ENCODE data around the gene GABRB1. TPM values are rescaled to one million over a fixed set of nuclear protein-coding genes. Genes with fewer than 3 reads are reported as not detected.

The GABRB1 gene
- total RNA-seq, 2 donors from 2014 or later, result 0.82 TPM; not detected in 1

DNA sequence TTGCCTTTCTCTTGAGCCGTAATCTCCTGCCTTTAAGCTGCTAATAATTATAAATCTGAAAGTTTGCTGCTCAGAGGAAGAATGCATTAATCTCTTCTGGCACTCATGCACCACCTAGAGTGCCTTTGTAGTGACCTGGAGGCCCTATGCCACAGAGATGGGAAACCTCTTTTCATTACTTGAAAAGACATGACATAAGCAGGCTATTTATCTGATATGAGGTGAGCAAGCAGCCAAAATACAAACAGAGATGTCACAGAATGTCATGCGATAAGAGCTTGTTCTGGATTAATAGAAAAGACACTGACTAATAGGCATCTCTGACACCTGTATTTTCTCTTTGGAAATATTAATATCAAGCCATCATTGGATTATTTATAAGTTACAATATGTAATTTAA lies 42.3 kb downstream of the GABRB1 start:
- DNase-seq, result no peak
- Histone ChIP-seq H3K27ac (no peak overlapping the region), H3K27me3 (no peaks in the 10 kb centered on the region), H3K9ac (ENCODE audit: low read depth in 2 of 2, low read length in 2 of 2) (no peak overlapping the region), H3K4me3 (no peak overlapping the region), H3K4me1 (no peaks in the 10 kb centered on the region), H3K9me3 (no peaks in the 10 kb centered on the region), H3K36me3 (no peaks in the 10 kb centered on the region)
- intact Hi-C loops (cut with DNase I), result no loop called here
- TF ChIP-seq, protein P1, sequence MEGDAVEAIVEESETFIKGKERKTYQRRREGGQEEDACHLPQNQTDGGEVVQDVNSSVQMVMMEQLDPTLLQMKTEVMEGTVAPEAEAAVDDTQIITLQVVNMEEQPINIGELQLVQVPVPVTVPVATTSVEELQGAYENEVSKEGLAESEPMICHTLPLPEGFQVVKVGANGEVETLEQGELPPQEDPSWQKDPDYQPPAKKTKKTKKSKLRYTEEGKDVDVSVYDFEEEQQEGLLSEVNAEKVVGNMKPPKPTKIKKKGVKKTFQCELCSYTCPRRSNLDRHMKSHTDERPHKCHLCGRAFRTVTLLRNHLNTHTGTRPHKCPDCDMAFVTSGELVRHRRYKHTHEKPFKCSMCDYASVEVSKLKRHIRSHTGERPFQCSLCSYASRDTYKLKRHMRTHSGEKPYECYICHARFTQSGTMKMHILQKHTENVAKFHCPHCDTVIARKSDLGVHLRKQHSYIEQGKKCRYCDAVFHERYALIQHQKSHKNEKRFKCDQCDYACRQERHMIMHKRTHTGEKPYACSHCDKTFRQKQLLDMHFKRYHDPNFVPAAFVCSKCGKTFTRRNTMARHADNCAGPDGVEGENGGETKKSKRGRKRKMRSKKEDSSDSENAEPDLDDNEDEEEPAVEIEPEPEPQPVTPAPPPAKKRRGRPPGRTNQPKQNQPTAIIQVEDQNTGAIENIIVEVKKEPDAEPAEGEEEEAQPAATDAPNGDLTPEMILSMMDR (IDR thresholded peaks at IDR 0.05), result no peak

DNA sequence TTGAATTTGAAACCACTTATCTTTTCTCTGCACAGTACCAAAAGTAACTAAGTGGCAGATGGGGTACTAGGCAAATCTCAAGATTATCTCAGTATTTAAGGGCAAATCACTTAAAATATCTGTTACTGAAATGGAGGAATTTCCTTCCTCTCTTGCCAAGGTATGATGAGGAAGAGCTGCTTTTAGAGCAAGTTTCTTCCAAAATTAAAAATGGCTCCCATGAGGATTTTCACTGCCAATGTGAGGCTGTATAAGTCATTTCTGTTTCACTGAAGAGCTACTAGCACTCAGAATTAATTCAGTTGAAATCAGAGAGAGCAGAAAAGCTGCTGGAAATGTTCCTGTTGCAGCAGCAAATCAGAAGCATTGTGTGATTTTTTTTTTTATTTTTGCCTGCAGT lies 43.4 kb downstream of the GABRB1 start:
- intact Hi-C loops (cut with DNase I), result no loop called here
- H3K36me3 ChIP-seq, result no peaks in the 10 kb centered on the region
- no peak overlapping the region for H3K4me3 ChIP-seq
- no peaks in the 10 kb centered on the region for H3K9me3 ChIP-seq
- H3K27me3 ChIP-seq, result no peaks in the 10 kb centered on the region
- H3K9ac ChIP-seq (ENCODE audit: low read depth in 2 of 2, low read length in 2 of 2), result no peak overlapping the region
- DNase-seq, result no peak
- TF ChIP-seq, protein P1 (IDR thresholded peaks at IDR 0.05), result no peak
- no peaks in the 10 kb centered on the region for H3K4me1 ChIP-seq
- no peak overlapping the region for H3K27ac ChIP-seq

DNA sequence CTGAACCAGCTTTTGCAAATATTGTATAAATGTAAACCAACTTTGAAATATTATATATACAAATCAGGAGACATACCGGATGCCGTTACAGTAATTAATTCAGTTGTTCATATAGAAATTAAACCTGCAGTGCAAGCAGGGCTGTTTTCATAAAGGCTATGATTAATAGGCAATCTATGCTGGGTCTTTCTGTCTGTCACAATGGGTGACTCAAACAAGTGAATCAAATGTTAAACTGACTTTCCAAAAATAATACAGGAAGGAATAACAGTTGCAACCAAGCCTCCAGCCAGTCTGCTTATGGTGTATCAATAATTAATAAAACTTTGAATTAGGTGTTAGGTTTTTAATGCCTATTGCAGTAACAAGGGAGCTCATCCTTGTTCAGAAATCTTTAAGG lies 43.9 kb downstream of the GABRB1 start:
- DNase-seq, result no peak
- no peaks in the 10 kb centered on the region for H3K4me1 ChIP-seq
- H3K9ac ChIP-seq (ENCODE audit: low read depth in 2 of 2, low read length in 2 of 2), result no peak overlapping the region
- H3K36me3 ChIP-seq, result no peaks in the 10 kb centered on the region
- H3K27me3 ChIP-seq, result no peaks in the 10 kb centered on the region
- no peak overlapping the region for H3K4me3 ChIP-seq
- TF ChIP-seq, protein P1 (IDR thresholded peaks at IDR 0.05), result no peak
- no peaks in the 10 kb centered on the region for H3K9me3 ChIP-seq
- no peak overlapping the region for H3K27ac ChIP-seq
- intact Hi-C loops (cut with DNase I), result no loop called here

DNA sequence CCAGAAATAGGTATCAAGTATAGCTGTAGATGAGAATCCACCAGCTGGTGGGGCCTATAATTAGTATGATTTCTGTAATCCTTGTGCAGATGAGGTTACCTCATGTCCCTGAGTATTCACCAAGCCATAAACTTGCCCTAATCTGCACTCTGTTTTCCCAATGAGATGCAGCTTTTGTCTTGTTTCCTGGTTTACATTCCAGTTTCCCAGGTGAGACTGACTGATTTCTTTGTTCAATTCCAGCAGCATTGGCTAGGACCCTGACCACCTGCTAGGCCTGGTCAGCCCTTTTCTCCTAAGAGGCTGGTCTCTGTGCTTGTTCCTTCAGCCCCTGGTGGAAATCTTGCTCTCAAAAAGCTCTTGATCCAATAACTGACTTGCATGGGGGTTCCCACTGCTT lies 44.6 kb downstream of the GABRB1 start:
- Histone ChIP-seq H3K4me1 (no peaks in the 10 kb centered on the region), H3K27me3 (no peaks in the 10 kb centered on the region), H3K27ac (no peak overlapping the region), H3K9me3 (no peaks in the 10 kb centered on the region), H3K4me3 (no peak overlapping the region), H3K9ac (ENCODE audit: low read depth in 2 of 2, low read length in 2 of 2) (no peak overlapping the region), H3K36me3 (no peaks in the 10 kb centered on the region)
- DNase-seq, result no peak
- intact Hi-C loops (cut with DNase I), result no loop called here
- TF ChIP-seq, protein P1 (IDR thresholded peaks at IDR 0.05), result no peak

DNA sequence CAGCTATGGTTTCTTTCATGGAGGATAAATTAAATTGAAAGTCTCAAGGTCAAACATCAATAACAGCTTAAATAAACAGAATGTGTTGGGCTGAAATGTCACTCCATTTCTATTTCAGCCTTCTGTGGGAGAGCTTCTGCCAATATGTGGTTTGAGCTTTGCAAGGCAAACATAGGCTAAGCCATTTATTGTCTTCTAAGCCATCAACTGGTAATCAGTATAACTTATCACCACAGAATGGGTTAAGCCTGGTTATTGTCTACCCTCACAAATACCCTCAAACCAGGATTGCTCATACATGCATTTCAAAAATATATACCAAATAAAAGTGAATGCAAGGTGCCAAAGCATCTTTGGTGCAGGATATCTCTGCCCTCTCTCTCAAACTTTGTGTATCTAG lies 52.7 kb downstream of the GABRB1 start:
- Histone ChIP-seq H3K9ac (ENCODE audit: low read depth in 2 of 2, low read length in 2 of 2) (no peak overlapping the region), H3K4me1 (no peaks in the 10 kb centered on the region), H3K27me3 (no peaks in the 10 kb centered on the region), H3K4me3 (no peak overlapping the region), H3K36me3 (no peaks in the 10 kb centered on the region), H3K9me3 (no peaks in the 10 kb centered on the region), H3K27ac (no peak overlapping the region)
- intact Hi-C loops (cut with DNase I), result no loop called here
- TF ChIP-seq, protein P1 (IDR thresholded peaks at IDR 0.05), result no peak
- DNase-seq, result no peak

DNA sequence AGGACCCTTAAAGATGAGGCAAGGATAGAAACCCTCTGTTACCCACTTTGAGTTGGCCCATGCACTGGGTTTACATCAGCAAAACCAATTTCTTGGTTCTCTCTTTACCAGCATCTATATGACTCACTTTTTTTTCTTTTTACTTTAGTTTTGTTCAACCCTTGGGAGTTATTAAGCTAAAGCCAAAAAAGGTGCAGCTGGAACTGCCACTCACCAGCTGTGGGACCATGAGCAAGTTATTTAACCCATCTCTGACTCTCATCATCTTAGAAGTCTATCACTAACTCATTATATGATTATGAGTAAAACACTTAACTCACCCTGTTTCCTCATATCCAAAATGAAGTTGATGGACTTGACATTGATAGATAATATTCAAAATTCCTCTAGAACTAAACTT lies 53.4 kb downstream of the GABRB1 start:
- Histone ChIP-seq H3K9me3 (no peaks in the 10 kb centered on the region), H3K36me3 (no peaks in the 10 kb centered on the region), H3K27ac (no peak overlapping the region), H3K4me1 (no peaks in the 10 kb centered on the region), H3K4me3 (no peak overlapping the region), H3K9ac (ENCODE audit: low read depth in 2 of 2, low read length in 2 of 2) (no peak overlapping the region), H3K27me3 (no peaks in the 10 kb centered on the region)
- no peak for DNase-seq
- intact Hi-C loops (cut with DNase I), result no loop called here
- TF ChIP-seq, protein P1 (IDR thresholded peaks at IDR 0.05), result no peak

Measured in colonic mucosa (tissue), 4 donors.